OCI-LY1 (cell line): ENCODE data around the gene DNMT3A.

Experiments used
- H2AFZ ChIP-seq: fragments of 200-600 bp; sonication (generic), shearing (Covaris generic); 2 replicates; pipeline ENCODE4 v1.6.0; 2014; ENCODE audit warnings: antibody characterized with exemption, mild to moderate bottlenecking, low read length
- H3F3A ChIP-seq: fragments of 200-600 bp; sonication (generic), shearing (Covaris generic); 2 replicates; pipeline ENCODE4 v1.6.0; 2014; ENCODE audit warnings: mild to moderate bottlenecking, antibody characterized with exemption, low read length, moderate library complexity; ENCODE audit not compliant: insufficient read depth
- H3K27ac ChIP-seq: fragments of 200-600 bp; sonication (generic); 2 replicates; pipeline ENCODE4 v1.5.1; 2014; ENCODE audit warnings: low read length, mixed run types, mild to moderate bottlenecking, low read depth; ENCODE audit not compliant: poor library complexity, severe bottlenecking
- H3K27me3 ChIP-seq: fragments of 200-600 bp; sonication (generic); 2 replicates; pipeline ENCODE4 v1.6.0; 2014; ENCODE audit warnings: antibody characterized with exemption, mild to moderate bottlenecking, low read length, moderate library complexity; ENCODE audit not compliant: insufficient read depth
- H3K36me3 ChIP-seq: fragments of 200-600 bp; sonication (generic); 2 replicates; pipeline ENCODE4 v1.6.1; 2014; ENCODE audit warnings: mild to moderate bottlenecking, antibody characterized with exemption, low read length, moderate library complexity, mixed read lengths; ENCODE audit not compliant: insufficient read depth
- H3K4me1 ChIP-seq: fragments of 200-600 bp; sonication (generic); 2 replicates; pipeline ENCODE4 v1.5.1; 2014; ENCODE audit warnings: mild to moderate bottlenecking, low read length, moderate library complexity; ENCODE audit not compliant: insufficient read depth, severe bottlenecking
- H3K4me2 ChIP-seq: fragments of 200-600 bp; sonication (generic), shearing (Covaris generic); 2 replicates; pipeline ENCODE4 v1.6.1; 2014; ENCODE audit warnings: low read length
- H3K4me3 ChIP-seq: fragments of 200-600 bp; sonication (generic); 2 replicates; pipeline ENCODE4 v1.5.1; 2014; ENCODE audit warnings: low read length, low read depth, mild to moderate bottlenecking, mixed read lengths; ENCODE audit not compliant: poor library complexity, severe bottlenecking
- H3K79me2 ChIP-seq: fragments of 200-600 bp; shearing (Covaris generic); 2 replicates; pipeline ENCODE4 v1.6.1; 2016; ENCODE audit warnings: mixed run types, low read length, mixed read lengths; ENCODE audit not compliant: insufficient read depth
- H3K9ac ChIP-seq: fragments of 200-600 bp; sonication (generic), shearing (Covaris generic); 2 replicates; pipeline ENCODE4 v1.6.1; 2014; ENCODE audit warnings: mild to moderate bottlenecking, low read length, mixed read lengths
- H3K9me2 ChIP-seq: fragments of 200-600 bp; sonication (generic), shearing (Covaris generic); 2 replicates; pipeline ENCODE4 v1.6.1; 2014; ENCODE audit warnings: low read depth, mild to moderate bottlenecking, low read length, mixed read lengths
- H3K9me3 ChIP-seq: fragments of 200-600 bp; shearing (Covaris generic); 2 replicates; pipeline ENCODE4 v1.6.1; 2014; ENCODE audit warnings: low read length, mixed read lengths
- H4K20me1 ChIP-seq: fragments of 200-600 bp; sonication (generic), shearing (Covaris generic); 2 replicates; pipeline ENCODE4 v1.6.0; 2016; ENCODE audit warnings: mild to moderate bottlenecking, low read length; ENCODE audit not compliant: insufficient read depth
- EZH2 ChIP-seq: fragments of 200-600 bp; sonication (generic), shearing (Covaris generic); IDR thresholded peaks from 2 replicates; pipeline ENCODE4 v1.8.0; 2017; ENCODE audit warnings: borderline replicate concordance, mixed run types, mild to moderate bottlenecking, antibody characterized with exemption, low read length, moderate library complexity, mixed read lengths
- TF ChIP-seq, protein P1 (sequence below): fragments of 200-600 bp; sonication (generic), shearing (Covaris generic); IDR thresholded peaks from 2 replicates; pipeline ENCODE4 v1.5.1; 2017; ENCODE audit warnings: mild to moderate bottlenecking, antibody characterized with exemption, low read length, moderate library complexity, mixed read lengths

The DNMT3A gene

DNA sequence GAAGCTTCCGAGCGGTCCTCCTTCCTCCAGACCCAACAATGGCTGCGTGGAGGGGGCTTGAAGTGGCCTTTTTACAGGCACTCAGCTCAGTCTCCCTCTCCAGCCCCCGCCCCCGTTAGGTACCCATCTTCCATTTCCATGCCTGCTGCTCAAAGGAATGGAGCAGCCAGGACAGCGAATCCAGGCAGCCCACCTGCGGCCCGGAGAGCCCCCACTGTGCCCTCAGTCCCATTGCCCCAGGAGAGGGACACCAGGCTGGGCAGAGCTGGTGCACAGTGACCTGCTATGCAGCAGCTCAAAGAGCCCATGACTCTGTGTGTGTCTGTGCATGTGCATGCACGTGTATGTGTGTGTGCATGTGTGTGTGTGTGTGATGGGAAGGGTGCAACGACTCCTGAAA lies 162.7 kb downstream of the DNMT3A start:
- no peak overlapping the region for H3K4me2 ChIP-seq
- no peaks in the 10 kb centered on the region for H3K4me1 ChIP-seq
- H4K20me1 ChIP-seq: no peaks in the 10 kb centered on the region
- H3K9ac ChIP-seq: no peak overlapping the region
- H3K4me3 ChIP-seq: no peak overlapping the region
- no peak for TF ChIP-seq EZH2
- TF ChIP-seq, protein P1, sequence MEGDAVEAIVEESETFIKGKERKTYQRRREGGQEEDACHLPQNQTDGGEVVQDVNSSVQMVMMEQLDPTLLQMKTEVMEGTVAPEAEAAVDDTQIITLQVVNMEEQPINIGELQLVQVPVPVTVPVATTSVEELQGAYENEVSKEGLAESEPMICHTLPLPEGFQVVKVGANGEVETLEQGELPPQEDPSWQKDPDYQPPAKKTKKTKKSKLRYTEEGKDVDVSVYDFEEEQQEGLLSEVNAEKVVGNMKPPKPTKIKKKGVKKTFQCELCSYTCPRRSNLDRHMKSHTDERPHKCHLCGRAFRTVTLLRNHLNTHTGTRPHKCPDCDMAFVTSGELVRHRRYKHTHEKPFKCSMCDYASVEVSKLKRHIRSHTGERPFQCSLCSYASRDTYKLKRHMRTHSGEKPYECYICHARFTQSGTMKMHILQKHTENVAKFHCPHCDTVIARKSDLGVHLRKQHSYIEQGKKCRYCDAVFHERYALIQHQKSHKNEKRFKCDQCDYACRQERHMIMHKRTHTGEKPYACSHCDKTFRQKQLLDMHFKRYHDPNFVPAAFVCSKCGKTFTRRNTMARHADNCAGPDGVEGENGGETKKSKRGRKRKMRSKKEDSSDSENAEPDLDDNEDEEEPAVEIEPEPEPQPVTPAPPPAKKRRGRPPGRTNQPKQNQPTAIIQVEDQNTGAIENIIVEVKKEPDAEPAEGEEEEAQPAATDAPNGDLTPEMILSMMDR: no peak
- no peak overlapping the region for H2AFZ ChIP-seq
- H3K27ac ChIP-seq: no peak overlapping the region
- no peaks in the 10 kb centered on the region for H3K79me2 ChIP-seq
- H3K9me3 ChIP-seq: no peaks in the 10 kb centered on the region
- no peaks in the 10 kb centered on the region for H3F3A ChIP-seq
- H3K9me2 ChIP-seq: no peaks in the 10 kb centered on the region
- no peaks in the 10 kb centered on the region; the same call in 1 of the 2 replicates for H3K27me3 ChIP-seq
- no peaks in the 10 kb centered on the region for H3K36me3 ChIP-seq
